Kidney capillary endothelial cell (primary cell): ENCODE results near the gene ZXDC.
A peak's percentile ranks its signal among the peaks of the same experiment; 100 is the strongest.

Experiments
- DNase-seq: peaks from one replicate; pipeline ENCODE4 v3.0.0-alpha.2; 2018; ENCODE audit warnings: low spot score

Gene ZXDC

DNA sequence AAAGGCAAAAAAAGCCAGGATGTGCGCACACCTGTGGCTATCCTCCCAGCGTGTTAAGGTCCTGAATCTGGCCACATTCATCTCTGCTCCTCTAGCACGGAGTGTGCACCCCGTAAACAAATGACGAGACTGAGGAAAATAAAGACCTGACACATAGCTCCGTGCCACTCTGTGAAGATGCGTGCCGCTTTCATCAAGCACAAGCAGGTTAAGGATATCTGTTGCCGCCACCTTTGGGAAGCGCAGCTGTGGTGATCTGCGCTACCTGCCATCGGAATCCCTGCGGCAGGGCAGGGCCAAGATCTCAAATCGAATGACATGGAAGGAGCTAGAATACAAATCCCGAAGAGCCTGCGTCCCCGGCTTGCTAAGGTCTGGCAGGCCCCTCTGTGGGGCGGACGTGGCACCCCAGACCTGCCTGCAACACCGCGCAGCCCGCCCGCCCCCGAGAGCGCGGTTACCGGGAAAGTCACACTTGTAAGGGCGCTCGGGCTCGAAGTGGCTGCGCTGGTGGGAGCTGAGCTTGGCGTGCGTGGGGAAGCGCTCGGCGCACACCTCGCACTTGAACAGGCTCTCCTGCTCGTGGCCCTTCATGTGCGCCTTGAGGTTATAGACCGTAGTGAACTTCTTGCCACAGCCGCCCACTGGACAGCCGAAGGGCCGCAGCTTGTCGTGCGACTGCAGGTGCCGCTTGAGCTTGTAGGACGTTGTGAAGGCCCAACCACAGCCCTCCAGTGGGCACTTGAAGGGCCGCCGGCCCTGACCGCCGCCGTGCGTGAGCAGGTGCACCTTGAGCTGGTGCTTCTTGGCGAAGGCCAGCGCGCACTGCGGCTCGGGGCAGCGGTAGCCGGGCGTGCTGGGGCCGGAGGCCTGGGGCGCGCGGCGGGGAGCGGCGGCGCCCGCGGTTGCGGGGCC, 936 bp downstream of the ZXDC start:
- DNase-seq = peak; percentile 18

DNA sequence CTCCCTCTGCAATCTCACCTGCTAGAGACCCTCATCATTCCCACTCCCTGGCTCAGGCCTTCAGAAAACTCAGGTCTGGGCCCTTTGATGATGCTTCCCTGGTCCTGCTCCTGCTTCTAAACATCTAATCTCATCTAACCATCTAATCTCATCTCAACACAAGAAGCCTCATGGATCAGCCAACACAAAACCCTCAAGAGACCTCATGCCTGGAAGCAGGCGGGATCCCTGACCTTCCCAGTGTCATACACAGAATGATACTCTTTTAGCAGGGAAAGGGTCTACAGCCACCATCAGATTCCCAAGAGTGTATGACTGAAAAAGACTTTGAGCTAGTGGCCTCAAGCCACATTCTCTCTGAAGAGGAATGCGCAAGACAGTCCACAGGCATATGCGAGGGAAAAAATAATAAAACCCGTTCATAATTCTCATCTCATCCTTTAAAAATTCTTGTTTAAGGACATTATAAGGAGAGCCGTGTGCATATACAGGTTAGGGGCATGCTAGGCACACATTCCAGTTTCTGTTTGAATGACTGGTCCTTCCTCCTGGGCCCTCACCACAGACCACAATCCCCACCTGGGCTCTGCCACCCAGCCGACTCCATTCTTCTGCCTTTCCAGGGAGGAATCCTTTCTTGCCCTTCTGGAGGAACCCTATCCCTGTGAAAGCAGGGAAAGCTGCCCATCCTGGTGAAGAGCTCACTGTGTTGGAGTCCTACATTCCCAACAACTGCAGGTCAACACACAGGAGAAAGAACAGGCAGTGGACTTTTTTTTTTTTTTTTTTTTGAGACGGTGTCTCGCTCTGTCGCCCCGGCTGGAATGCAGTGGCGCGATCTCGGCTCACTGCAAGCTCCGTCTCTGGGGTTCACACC, 2.2 kb downstream of the ZXDC start:
- no peak for DNase-seq

DNA sequence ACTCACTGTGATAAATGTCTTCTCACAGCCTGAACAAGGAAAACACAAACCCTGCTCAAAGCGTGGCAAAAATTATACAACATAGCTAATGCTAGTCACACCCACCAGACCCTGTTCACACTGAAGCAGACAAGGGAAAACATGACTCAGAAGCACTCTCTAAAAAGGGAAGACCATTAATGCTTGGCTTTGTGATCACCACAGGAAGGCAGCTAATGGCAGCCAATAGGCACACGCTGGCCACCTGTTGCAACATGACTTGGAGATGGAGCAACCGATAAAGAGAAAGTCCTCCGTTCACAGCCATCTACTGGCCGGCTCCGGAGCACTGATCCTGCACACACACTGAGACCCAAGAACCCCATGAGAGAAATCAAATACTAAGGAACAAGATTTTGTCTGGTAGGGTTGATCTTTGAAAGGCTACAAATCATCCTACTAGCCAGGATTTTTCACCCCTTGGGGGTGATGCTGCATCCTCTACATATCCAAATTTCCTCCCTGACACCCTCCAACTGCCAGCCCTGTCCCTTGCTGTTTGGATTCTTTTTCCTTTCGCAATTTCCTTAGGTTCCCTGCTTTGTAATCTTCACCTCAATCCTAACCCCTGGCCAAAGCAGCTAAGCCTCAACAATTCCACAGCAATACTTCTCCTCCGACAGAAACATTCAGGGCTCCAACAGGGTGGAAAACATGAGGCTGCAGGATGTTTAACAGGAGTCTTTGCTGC, 3.2 kb downstream of the ZXDC start:
- peak; percentile 39 for DNase-seq

DNA sequence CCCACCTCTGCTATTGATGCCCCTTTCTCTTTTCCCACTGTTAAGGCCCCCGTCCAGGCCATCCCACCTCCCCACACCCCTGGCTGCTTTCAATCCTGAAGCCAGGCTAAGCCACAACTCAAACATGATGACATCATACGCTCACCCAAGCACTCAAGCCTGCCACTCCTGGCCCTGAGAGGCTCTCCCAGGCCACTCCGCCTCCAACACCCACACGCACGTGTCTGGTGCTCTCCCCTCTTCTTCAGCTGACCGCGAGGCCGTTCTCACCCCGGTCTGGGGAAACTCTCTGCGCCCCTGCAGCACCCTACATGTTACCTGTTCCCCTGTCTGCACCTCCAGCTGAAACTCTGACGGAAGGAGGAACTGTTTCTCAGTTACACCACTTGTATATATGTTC, 6.2 kb downstream of the ZXDC start:
- DNase-seq = no peak

DNA sequence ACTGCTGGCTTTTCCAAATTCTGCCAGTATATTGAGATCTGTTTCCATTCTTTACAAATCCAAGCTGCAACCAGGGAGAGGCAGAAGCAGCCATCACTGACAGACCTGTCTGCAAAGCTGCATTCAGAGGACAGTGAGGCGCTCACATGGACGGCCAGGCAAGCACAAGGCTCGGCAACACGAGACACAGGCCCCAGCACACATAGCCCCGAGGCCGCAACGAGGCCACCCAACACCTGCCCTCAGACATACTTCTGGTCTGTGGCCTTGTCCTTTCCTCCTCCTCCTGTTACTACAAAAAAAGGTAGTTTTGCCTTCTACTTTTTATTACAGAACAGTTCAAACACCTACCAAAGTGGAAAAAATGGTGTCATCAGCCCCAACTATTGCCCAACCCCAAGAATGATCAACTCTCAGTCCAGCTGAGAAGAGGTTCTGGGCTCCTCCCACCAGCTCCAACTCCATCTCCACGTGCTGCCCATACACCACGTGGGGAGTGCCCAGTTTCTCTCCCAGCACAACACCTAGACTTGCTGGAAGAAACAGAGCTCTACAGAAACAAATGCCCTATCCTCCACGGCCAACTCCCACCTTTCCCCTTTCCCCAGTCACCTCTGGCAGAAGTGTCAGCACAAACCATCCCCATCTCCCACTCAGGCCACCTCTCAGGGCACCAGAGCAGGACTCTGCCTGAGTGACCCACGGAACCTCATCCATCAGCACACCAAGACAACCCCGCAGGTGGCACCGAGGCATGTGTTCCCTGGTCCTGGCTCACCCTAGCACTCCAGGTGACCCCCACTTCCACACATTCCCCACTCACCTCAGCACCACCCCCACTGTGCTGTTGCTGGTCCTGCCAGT, 7.4 kb downstream of the ZXDC start:
- no peak for DNase-seq

DNA sequence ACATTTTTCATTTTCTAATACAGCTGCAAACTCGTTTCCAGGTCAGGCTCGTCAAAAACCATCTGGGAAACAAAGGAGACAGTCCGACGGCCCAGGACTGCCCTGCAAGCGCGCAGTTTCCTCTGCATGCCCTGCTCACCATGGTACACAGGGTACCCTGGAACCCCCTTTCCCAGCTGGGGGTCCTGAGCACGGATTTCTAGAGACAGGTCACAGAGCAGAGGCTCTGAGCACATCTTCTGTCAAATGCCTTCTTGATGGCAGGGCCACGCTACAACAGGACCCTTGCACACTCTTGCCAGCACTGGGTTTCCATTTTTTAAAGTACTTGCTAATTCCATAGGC, 8.1 kb downstream of the ZXDC start:
- DNase-seq = no peak

DNA sequence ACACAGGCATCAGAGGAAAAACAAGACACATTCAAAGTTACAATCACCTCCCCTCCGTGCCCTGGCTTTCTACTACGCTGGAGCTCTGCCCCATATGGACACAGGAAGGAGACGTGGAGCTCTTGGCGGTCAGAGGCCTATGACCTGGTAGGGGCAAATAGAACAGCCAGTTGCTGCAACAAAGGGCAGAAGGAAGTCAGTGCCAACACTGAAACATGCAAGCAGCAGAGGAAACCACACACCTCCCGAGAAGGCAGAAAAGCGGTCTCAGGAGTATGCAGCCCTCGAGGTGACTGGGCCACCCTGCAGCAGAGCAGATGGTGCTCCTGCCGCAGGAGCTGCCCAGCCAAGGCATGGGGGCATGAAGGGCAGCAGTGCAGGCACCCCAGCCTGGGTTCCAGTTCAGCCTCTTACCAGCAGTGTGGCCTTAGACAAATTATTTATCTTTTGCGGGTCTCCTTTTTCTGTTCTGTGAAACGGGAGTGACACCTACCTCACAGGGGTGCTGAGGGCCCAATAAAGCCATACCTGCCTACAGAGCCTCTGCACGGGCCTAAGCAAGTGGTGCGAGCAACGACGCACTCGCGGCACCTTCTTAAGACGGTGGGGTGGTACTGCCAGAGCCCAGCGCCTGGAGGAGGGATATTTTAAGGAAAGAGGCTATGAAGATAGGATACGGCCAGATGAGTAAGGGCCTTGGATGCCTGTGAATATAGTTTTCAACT, 8.6 kb downstream of the ZXDC start:
- no peak for DNase-seq

DNA sequence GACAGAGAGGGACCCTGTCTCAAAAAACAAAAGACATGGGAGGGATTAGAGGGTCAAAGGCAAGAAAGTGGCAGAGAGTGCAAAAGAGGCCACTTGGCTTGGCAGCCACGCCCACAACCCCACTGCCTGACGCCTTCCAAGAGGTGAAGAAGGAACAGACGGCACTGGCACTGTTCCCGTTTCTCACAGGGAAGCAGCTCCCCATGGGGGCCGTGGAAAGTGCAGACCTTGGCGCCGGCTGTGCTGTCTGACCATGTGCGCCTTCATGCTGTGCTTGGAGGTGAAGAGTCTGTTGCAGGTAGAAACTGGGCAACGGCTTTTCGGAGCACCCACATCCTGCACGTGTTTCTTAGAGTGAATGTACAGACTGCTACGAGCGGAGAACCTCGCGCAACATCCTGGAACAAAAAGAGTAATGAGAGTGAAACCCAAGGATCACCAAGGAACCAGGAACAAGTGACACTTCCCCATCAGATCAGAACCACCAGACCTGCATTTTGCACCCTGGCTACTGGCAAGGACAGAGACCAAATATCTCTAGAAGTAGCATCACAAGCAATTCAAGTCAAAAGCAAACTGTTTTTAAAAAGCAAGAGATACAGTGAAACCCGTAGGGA, 9.7 kb downstream of the ZXDC start:
- no peak for DNase-seq

DNA sequence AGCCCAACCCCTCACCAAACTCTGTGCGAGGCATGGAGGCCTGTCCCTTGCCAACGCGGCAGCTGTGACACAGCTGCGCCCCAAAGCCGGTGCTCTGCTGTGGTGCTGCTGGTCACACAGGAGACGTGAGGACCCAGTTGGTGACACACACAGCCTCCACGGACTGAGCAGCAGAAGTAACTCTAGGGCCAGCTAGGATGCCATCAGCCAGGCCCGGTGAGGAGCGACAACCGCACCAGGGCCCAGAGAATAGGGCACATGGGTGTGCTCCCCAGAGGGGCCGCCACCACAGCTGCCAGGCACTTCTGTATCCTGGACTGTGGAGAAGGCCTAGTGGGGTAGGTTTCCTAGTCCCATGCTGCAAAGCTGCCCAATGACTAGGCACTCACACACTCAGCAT, 10.7 kb downstream of the ZXDC start:
- DNase-seq = no peak

DNA sequence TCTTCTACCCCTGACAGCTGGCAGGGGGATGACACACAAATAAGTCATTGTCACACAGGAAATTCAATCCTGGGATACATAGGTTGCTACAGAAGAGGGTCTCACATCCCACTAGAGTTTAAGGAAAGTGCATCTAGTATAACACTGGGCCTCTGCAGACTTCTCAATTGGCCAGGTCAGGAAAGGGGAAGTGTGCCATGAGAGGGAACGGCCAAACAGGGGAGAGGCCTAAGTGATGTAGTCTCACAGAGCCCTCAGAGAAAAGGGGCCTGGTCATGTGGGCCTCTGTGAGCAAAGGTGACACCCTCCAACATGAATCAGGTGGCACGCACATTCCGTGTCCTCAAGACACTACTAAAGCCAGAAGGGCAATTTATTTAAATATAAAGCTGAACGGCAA, 11.2 kb downstream of the ZXDC start:
- DNase-seq = no peak

DNA sequence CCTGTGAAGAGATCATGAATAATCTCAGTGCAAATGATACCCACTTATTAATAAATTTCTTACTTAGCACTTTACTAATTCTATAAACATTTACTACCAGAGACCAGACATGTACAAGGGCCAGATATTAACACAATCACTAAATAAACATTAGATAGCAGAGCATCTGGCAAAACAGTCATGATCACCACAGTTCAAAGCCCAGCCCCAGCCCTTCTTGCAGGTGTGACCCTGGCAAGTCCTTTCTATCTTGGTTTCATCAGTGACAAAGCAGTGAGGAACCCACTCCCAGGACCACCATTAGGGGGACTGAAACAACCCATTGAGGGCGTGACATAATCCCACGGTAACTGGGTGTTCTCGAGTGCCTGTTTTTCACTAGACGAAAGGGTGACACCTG, 11.6 kb downstream of the ZXDC start:
- DNase-seq = no peak

DNA sequence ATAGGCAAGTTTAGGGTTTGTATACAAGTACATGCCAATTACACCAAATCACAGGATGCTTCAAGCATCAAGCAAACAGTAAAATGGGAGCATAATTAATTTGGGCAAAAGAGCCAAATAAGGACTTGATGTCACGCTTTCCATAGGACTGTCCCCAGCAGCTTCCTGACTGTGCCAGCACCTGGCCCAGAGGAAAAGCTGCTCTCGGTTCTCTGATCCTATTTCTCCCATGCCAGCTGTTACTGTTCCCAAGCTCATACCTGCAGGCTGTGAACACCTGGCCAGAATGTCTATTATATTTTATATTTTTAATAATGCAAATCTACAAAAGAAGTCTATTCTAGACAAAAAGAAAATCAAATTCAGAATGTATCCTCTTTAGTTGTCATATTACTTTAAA, 12.2 kb downstream of the ZXDC start:
- DNase-seq = no peak

DNA sequence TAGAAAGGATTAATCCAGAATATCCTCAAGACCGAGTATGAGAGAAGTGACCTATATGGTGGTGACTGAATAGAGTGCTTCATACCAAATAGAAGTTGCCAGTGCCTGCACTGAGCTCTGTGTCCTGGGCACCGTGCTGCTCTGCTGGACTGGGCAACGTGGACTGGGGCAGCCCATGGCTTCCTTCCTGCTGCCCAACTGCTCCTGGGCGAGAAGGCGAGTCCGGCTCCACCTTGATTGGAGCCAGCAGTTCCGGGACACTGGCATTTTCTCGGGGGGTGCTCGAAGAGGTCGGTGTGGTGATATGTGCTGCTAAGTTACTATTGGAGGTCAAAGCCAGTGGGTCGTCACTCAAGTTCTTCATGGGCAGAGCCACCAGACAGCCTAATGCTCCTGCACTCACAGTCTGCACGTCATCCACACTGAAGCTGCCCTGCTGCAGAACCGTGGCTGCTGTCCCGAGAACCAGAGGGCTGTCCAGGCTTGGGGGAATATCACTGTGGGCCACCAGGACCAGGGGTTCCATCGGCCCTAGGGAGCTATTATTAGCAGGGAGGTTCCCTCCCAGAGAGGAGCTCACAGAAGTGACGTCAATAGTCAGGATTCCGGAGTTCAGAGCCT, 14.1 kb downstream of the ZXDC start:
- DNase-seq = no peak

DNA sequence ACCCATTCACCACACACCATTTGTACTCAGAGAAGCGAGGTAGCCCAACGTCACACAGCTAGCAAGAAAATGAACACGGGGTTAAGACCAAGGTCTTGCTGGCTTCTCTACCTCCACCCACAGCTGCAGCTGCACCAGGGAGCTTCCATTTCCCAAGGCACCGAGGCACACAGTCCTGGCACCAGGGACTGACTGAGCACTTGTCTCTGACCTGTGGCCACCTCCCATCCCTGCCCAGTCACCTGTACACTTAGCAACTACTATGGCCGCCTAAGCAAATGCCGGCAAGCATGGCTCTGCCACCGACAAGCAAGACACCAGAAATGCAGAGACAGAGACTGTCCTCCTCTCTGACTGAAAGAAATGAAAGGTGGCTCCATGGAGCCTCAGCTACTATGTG, 15.3 kb downstream of the ZXDC start:
- DNase-seq = no peak

DNA sequence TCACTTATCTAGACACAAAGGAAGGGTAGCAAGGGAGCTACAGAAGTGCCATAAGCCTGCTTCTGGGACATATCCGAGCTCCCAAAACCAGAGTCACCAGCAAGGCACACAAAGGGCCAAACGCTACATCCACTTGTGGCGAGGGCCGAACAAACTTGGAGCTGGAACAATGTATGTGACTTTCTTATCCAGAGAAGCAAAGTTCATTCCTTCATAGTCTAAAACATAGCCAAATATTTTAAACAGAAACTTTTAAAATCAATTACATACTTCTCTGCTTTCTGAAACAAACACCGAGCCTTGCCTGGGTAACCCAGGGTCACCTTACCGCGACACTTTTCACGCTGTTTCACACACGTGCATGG, 15.9 kb downstream of the ZXDC start:
- DNase-seq = no peak

DNA sequence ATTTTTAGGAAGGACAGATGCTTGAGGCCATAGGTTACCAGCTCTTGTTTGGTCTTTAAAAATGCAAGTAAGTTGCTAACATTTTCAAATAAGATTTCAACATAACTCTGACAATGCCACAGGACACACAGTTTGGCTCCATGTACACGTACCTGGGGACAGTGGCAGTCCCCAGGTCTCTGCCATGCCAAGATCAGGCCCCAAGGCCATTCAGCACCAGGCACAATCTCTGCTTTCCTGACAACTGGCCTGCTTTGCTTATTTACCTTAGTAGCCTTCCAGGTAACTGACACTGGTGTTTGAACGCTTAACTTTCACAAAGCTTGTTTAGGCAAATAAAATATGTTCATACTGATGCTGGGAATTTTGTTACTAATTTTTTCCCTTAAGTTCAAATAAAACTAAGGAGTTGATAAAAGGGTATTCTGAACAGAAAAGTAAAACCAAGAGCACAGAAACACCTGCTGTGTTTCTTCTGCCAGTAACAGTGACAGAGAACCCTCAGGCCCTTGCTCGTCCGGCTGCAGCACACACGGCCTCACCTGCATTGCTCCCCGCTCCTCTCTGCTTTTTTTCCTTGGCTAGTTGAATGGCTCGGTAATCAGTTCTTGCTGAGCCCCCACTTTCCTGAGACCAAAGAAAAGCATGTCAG, 16.5 kb downstream of the ZXDC start:
- no peak for DNase-seq

DNA sequence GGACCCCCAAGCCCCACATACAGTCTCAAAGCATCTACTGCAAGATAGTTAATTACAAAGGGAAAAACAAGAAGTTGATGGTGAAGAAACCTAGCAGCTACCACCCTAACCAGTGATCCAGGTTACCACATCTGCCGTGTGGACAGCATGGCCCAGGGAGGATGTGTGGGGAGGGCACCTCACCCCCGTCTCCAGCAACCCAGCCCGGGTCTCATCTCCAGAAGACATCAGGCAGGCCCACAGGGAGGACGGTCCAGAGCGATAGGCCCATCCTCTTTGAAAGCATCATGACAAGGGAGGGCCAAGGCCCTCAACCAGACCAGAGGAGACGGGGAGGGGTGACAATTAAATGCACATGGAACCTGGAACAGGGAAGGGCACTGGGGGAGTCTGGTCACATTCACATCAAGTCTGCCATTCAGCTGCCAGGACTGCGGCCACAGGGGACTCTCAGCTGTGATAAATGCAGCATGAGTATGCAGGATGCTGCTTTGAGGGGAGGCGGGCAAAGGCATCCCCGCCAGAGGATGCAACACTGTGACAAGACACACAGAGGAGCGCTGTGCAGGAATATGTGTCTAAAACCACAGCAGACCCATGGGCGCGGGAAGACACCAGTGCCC, 18.8 kb downstream of the ZXDC start:
- DNase-seq = no peak

DNA sequence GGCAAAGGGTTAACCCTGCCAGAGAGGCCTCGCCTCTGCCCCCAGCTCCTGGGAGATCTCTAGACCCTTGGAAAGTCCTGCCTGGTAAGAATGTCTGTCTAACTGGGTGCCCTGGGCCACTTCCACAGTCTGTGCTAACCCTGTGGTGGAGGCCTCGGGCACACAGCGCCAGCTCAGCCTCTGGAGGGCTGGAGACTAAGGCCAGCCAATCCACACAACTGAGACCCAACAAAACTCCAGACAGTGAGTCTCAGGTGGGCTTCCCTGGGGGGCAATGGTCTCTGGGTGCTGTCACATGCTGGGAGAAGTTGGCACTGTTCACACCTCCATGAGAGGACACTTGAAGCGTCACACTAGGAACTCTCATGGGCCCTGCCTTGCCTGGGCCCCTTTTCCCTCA, 19.5 kb downstream of the ZXDC start:
- no peak for DNase-seq
